HG03159 (cell line): ENCODE data around the gene RIT2.

Source experiments
- ATAC-seq: cut with Tn5 transposase; IDR thresholded peaks from one replicate; pipeline ENCODE4 v1.9.1; 2021; ENCODE audit warnings: mild to moderate bottlenecking, moderate library complexity; ENCODE audit not compliant: unreplicated experiment

Gene RIT2

DNA sequence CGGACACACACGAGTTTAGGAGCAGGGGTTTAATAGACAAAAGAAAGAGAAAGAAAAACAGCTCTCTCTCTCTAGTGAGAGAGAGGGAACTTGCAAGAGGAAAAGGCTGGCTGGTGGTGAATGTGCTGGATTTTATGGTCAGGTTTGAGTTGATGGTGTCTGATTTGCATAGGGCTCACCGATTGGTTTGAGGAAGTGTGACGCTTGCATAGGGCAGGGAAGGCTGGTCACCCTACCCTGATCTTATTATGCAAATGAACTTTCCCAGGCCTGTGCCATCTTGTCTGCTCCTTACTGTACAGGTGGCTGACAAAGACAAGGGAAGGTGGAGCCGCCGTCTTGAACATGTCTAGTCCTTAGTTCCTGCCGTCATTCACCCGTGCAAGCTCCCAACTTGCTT lies 408.9 kb downstream of the RIT2 start:
- ATAC-seq = no peak

DNA sequence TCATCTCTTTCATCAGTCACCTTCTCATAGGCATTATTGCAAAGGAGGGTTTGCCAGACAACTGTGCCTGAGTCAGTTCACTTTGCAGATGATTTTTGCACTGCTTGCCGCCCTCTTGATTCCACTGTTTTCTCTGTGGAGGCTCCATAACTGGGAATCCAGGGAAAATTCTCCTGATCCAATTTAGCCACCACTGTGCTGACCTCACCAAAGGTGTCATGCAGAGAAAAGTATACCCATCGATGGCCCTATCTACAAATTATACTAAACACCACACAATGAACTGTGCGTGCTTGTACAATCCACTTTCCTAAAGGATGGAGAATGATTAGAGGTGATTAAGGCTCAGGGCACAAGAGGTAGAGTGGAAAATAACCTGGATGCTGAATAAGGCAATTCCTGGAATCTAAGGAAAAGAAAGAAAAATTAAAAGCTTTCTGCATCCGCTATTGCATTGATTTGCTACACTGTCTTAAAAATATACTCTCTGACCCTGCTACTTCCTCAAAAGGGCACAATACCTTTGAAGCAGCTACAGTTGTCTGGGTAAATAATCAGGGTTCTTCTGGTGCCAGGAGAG lies 409.4 kb downstream of the RIT2 start:
- ATAC-seq = no peak
